HG03575 (cell line): ENCODE data around the gene SIDT2.

Source experiments
- ATAC-seq: cut with Tn5 transposase; IDR thresholded peaks from one replicate; pipeline ENCODE4 v1.9.1; 2021; ENCODE audit not compliant: unreplicated experiment, insufficient number of reproducible peaks, low FRiP score; ENCODE audit errors: extremely low read depth

SIDT2 gene

DNA sequence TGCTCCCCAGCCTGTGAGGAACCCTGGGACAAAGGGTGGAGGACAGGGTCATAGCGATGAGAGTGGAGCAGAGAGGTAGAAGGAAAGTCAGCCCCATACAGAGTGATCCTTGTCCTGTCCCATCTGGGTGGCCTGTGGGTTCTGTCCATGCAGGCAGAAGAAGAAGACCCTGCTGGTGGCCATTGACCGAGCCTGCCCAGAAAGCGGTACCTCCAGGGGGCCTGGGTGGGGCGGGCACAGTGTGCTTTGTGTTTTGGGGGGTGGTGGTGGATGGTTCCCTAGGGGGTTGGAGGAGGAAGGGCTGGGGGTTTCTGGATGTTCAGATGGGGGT, 7.9 kb downstream of the SIDT2 start:
- no peak for ATAC-seq

DNA sequence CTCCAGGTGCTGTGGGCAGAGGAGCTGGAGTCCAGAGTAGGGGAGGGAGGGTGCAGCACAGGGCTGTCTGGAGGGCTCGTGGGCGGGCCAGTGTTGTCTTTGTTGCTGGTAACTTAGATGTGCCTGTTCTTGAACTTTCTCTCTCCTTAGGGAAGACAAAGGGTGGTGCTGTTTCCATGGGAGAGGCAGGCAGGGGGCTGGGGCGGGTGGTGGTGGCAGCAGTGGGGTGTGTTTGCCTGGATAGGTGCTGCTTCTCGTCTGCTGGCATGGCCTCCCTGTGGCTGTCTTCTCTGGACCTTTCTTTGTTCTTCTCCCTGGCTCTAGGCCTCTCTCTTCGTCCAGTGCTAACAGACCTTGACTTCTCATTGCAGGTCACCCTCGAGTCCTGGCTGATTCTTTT, 8.5 kb downstream of the SIDT2 start:
- no peak for ATAC-seq

DNA sequence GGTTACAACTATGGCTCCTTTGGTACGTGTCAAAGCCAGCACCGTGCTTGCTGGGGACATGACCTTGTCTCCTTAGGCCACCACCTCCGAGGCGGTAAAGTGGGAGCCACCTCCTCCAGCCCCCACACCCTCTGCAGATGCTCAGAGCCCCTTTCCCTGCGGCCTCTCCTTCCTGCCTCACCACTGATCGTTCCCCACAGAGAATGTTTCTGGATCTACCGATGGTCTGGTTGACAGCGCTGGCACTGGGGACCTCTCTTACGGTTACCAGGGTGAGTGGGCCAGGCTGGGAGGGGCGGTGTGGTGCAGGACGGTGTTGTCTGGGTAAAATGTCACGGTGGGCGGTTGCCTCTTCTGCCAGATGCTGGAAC, 8.9 kb downstream of the SIDT2 start:
- ATAC-seq: no peak

DNA sequence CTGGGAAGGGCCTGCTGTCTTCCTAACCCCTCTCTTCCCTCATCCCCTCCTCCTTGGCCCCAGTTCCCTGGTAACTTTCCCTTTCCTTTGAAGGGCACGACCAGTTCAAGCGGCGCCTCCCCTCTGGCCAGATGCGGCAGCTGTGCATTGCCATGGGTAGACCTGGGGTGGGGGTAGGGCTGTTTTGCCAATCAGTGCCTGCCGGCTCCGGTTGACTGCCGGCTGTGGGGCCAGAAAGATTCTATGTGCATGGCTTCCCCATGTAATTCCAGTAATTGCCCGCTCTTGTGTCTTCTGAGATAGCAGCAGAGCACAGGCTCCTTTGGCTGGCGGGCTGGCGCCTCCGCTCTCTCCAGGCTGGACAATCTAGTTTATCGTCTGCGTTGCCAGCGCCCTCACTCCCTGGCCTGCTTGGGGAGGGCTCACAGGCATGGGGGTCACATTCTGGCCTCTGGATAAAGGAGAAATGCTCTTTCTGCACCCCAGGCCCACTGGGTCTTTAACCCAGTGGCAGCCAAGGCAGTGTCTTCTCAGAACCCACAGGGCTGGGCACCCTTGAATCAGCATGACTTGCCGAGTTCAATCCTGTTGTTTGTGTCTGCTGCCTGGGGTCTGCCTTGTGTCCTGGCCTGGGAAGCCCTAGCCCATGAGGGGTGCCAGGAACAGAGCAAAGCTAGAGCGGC, 9.4 kb downstream of the SIDT2 start:
- no peak for ATAC-seq

DNA sequence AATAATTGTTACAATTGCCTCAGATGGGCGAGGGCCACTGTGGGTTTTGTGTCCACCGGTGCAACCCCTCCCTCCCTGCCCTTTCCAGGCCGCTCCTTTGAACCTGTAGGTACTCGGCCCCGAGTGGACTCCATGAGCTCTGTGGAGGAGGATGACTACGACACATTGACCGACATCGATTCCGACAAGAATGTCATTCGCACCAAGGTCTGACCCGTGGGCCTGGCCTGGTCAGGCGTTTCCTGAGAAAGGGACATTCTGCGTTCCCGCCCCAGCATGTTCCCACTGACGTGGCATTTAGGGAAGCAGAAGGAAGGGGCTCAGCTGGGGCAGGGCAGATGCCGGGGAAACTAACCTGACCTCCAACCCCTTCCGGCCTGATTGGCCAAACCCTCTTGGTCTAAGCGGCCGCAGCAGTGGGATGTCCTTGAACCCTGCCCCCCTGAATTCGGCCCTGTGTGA, 10.1 kb downstream of the SIDT2 start:
- no peak for ATAC-seq

DNA sequence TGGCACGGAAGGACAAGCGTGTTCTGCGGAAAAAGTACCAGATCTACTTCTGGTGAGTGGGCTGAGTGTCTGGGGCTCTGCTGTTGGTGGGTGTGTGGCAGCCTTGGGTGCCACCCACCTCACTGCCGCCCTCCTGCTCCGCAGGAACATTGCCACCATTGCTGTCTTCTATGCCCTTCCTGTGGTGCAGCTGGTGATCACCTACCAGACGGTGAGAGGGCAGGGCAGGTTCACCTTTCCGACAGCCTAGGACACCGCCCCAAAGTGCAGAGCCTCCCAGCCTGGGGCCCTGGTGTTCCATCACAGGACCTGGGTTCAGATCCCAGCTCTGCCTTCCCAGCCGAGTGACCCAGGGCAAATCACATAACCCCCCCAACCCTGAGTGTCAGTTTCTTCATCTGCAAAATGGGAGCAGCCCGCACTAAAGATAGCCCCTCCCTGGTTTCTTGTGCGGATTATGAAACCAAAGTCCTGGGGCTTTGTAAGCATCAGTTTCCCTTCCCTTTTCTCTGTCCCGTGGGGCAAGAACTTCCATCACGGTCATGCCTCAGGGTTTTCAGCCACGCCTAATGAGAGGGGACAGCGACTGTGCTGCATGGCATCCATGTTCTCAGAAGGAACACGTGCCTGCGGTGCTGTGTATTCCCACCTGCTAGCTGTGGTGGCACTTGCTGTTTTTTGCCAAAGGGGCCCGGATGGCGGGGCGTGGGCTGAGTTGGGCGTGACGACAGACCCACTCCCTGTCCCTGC, 10.8 kb downstream of the SIDT2 start:
- ATAC-seq: no peak

DNA sequence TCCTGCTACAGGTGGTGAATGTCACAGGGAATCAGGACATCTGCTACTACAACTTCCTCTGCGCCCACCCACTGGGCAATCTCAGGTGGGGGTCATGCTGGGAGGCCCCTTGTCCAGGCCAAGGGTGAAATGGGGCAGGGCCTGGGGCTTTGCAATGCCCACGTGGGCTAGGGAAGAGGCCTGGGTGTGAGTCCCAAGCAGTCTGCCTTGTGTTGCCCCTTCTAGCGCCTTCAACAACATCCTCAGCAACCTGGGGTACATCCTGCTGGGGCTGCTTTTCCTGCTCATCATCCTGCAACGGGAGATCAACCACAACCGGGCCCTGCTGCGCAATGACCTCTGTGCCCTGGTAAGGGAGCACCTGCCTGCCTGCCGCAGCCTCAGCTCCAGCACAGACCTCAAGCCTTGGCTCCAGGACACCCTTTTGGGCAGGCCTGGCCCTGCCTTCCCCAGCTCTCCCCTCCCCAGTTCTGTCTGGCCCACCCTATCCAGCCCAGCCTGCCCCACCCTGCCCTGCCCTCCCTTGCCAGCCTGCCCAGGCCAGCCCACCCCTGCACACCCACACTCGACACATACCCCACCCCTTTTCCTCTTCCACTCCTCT, 11.5 kb downstream of the SIDT2 start:
- no peak for ATAC-seq

DNA sequence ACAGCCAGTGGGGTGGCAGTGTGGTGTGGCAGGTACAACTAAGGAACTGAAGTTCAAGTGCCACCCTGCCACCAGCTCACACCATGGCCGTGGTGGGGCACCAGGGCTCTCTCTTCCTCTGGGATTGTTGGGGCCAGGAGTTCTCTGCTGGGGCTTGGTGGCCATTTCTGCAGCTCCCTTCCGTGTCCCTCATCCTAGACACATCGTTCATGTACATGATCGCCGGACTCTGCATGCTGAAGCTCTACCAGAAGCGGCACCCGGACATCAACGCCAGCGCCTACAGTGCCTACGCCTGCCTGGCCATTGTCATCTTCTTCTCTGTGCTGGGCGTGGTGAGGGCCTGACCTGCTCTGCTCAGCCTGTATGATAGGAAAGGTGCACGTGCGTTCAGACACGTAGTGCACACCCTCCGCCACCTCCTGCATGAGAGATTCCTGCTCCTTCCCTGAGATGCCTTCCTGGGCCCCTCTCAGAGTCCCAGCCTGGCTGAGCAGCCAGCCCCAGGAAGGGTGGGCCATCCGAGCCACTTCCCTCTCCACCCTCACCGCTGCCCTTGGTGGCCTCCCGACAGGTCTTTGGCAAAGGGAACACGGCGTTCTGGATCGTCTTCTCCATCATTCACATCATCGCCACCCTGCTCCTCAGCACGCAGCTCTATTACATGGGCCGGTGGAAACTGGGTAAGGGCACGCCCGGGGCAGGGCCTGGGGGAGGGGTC, 13.3 kb downstream of the SIDT2 start:
- ATAC-seq: no peak

DNA sequence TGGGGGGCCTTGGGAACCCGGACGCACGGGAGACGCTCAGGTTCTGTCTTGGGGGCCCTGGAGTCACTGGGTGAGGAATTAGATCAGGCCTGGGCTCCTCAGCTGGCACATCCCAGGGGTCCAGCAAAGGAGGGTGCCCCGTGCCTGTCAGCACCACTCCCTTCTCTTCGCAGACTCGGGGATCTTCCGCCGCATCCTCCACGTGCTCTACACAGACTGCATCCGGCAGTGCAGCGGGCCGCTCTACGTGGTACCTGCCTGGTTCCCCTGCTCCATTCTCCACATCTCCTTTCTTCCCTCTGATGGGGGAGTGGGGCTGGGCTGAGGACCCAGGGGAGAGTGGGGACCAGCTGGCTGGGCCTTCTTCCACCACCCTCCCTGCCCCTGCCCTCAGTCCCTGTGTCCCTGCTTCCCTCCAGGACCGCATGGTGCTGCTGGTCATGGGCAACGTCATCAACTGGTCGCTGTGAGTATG, 13.9 kb downstream of the SIDT2 start:
- ATAC-seq: no peak

DNA sequence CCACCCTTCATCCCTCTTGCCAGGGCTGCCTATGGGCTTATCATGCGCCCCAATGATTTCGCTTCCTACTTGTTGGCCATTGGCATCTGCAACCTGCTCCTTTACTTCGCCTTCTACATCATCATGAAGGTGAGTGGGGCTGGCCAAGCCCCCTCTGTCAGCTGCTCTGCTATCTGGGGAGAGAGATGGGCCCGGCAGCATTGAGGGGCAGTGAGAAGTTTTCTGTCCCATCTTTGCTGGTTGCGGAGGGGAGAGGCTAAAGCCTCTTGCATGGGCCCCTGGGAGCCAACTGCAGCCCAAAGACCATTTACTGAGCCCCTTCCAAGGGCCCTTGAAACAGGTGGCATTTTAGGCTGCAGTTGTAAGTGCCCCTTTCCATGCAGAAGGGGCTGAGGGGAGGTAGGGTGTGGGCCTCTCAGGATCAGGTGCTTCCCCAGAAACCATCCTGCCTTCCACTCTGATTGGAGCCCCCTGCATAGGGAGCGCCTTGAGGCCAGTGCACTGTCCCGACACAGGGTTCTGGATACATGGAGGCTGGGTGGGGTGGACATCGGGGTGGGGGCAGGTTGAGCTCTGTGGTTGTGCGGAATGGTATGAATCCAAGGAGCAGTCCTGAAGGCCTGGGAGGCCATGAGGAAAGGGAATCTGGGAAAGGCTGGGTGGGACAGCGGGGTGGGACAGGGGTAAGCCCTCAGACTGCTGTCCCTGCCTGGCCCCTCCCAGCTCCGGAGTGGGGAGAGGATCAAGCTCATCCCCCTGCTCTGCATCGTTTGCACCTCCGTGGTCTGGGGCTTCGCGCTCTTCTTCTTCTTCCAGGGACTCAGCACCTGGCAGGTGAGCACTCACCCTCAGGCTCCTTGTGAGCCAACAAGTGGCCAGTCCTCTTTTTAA, 14.8 kb downstream of the SIDT2 start:
- ATAC-seq: no peak

DNA sequence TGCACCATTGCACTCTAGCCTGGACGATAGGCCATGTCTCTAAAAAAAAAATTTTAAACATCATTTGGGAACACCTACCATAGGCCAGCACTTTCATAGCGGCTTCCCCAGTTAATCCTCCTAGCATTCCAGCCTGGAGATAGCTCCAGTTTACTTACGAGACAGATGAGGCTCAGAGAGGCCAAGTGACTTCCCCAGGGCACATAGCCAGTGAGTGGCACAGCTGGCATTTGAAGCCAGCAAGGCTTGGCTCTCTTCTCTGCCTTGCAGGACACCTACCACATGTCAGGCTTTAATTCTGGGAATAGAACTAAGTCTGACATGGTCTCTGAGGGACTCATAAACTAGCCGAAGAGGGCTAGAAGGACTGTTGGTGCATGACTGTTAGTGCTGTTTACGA, 15.7 kb downstream of the SIDT2 start:
- ATAC-seq: no peak

DNA sequence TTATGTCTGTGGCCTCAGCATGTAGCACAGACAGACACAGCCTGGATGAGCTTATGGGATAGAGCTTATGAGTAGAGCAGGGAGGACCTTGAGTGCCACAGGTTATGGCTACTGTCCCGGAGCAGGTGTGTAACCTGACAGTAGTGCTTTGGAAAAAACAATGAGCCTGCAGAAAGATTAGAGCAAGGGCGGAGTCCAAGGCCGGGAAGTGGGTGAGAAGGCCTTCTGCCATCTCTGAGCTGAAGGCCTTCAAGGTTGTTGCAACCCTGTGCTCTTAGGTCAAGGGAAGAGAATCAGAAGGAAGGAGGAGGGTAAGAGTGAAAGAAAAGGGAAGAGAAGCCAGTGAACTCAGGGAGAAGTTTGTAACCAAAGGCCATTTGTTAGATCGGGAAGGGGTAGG, 16.7 kb downstream of the SIDT2 start:
- no peak for ATAC-seq

DNA sequence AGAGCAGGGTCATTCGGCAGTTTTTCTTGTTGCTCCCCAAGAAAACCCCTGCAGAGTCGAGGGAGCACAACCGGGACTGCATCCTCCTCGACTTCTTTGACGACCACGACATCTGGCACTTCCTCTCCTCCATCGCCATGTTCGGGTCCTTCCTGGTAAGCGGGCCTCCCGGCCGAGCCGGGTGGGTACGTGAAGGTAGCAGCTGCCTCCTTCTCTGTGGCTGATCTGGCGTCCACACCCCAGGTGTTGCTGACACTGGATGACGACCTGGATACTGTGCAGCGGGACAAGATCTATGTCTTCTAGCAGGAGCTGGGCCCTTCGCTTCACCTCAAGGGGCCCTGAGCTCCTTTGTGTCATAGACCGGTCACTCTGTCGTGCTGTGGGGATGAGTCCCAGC, 17.2 kb downstream of the SIDT2 start:
- no peak for ATAC-seq

DNA sequence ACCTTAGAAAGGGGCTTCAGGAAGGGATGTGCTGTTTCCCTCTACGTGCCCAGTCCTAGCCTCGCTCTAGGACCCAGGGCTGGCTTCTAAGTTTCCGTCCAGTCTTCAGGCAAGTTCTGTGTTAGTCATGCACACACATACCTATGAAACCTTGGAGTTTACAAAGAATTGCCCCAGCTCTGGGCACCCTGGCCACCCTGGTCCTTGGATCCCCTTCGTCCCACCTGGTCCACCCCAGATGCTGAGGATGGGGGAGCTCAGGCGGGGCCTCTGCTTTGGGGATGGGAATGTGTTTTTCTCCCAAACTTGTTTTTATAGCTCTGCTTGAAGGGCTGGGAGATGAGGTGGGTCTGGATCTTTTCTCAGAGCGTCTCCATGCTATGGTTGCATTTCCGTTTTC, 18.5 kb downstream of the SIDT2 start:
- ATAC-seq: no peak

DNA sequence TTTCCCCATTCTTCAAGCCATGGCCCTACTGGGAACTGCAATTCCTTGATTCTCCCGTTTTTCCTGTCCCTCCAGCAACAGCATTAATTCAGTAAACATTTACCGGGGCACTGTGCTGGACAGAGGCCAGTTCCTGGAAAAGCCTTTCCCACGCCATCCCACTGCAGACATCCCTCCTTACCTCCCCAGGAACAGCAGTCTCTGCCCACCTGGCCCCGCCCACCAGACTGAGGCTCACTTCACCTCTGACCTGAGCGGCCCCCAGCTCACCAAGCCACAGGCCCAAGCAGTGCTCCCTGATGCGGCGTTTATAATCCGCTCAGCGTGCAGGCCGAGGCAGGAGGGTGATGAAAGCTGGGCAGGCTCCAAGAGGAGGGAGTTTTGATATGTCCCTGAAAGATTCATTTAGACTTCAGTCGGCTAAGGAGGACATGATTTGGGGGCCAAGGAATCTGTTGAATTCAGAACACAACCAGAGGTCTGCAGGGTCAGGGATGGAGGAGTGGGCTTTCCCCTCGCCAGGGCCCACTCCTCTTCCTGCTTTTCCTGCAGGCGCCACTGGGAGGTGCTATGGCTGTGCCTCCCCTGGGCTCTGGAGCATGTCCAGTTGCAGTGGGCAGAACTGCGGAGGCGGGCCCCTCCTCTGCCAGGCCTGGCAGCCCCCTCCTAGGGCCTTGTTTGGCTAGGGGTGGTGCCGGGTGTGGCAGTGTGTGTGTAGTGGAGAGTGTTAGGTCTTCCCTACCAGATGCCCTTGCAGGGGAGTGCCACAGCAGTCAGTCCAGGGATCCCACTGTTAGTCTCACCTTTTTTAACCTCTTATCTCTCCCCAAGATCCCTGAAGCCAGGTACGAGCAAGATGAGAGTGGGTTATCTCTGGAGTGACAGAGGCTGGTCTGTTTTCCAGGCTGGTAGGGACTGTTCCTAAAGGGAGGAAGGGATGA, 19.2 kb downstream of the SIDT2 start:
- no peak for ATAC-seq

DNA sequence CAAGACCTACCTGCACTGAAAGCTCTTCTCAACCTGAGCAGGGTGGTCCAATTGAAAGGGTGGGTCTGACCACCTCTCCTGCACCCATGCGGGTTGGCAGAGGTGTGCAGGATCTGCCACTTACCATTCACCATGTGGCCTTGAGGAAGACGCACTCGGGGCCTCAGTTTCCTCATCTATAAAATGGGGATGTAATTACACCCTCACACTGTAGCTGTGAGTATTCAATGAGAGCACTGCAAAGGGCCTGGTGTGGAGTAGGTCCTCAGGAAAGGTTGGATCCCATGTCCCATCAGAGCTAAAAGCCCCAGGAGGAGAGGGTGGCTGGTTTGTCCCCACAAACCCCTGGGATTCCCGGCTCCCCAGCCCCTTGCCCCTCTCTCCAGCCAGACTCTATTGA, 20.1 kb downstream of the SIDT2 start:
- no peak for ATAC-seq

DNA sequence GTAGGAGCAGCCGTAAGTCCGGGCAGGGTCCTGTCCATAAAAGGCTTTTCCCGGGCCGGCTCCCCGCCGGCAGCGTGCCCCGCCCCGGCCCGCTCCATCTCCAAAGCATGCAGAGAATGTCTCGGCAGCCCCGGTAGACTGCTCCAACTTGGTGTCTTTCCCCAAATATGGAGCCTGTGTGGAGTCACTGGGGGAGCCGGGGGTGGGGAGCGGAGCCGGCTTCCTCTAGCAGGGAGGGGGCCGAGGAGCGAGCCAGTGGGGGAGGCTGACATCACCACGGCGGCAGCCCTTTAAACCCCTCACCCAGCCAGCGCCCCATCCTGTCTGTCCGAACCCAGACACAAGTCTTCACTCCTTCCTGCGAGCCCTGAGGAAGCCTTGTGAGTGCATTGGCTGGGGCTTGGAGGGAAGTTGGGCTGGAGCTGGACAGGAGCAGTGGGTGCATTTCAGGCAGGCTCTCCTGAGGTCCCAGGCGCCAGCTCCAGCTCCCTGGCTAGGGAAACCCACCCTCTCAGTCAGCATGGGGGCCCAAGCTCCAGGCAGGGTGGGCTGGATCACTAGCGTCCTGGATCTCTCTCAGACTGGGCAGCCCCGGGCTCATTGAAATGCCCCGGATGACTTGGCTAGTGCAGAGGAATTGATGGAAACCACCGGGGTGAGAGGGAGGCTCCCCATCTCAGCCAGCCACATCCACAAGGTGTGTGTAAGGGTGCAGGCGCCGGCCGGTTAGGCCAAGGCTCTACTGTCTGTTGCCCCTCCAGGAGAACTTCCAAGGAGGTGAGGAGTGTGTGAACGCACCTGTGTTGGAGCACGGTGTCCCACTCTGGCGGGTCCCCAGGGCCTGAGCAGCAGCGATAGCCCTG, 20.7 kb downstream of the SIDT2 start, which contains the start of gene TAGLN:
Gene TAGLN (plus strand): TSS at position 318 of the 863 bp plus-strand sequence. CDS start 3,644 bp downstream, outside the sequence.
- no peak for ATAC-seq
